Cardiac atrium fibroblast (primary cell): ENCODE results near the gene POLR3F. TPM values are rescaled to one million over a fixed set of nuclear protein-coding genes. Genes with fewer than 3 reads are reported as not detected.

ENCODE experiments used
- total RNA-seq: library from RNA; depleted of rRNA; stranded (reverse); fragments of >200 nt; gene quantifications from 2 replicates; pipeline ENCODE4 v1.2.3, GENCODE V29; 2015

POLR3F gene, protein sequence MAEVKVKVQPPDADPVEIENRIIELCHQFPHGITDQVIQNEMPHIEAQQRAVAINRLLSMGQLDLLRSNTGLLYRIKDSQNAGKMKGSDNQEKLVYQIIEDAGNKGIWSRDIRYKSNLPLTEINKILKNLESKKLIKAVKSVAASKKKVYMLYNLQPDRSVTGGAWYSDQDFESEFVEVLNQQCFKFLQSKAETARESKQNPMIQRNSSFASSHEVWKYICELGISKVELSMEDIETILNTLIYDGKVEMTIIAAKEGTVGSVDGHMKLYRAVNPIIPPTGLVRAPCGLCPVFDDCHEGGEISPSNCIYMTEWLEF
- 4.7 and 10.3 TPM in 2 replicates for total RNA-seq

DNA sequence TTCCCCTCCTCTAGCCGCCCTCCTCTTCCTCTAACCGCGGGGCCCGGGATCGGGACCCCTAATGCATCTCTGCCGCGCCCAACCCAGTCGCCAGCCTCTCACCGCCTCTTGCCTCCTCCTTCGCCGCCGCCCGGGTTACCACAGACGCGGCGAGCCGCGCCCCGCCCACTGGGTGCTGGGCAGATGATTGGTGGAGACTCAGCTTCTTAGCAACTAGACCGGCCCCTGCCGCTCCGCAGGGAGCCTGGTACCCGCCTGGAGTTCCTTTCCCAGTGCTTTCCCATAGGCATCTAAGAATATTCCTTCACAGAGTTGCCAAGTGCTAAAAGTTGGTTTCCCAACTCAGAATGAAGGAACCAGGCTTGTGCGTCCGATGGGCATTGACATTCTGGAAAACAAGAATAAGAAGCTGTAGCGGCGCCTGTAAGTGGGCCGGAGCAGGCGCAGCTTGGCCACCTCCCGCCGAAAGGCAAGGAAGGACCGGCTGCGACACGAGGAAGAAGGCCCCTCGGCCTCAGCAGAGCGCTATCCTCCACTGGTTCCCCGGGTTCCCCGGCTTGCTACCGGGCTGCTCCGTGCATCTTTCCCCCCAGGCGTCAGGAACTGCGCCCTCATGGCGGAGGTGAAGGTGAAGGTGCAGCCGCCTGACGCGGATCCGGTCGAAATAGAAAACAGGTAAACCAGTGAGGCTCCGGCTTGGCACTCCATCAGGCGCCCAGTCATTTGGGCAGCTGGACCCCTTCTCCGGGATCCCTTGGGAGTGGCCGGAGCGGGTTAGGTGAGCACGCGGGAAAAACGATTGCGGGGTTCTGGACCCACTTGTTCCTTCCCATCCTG lies at the start of gene POLR3F, which contains the start of gene DZANK1:
TSS of gene POLR3F (plus strand) at position 497 of the 837 bp plus-strand sequence. CDS start at position 614, 117 bp downstream.
TSS of gene DZANK1 (minus strand) at position 137 of the 837 bp plus-strand sequence. CDS start 1,672 bp downstream, outside the sequence.

DNA sequence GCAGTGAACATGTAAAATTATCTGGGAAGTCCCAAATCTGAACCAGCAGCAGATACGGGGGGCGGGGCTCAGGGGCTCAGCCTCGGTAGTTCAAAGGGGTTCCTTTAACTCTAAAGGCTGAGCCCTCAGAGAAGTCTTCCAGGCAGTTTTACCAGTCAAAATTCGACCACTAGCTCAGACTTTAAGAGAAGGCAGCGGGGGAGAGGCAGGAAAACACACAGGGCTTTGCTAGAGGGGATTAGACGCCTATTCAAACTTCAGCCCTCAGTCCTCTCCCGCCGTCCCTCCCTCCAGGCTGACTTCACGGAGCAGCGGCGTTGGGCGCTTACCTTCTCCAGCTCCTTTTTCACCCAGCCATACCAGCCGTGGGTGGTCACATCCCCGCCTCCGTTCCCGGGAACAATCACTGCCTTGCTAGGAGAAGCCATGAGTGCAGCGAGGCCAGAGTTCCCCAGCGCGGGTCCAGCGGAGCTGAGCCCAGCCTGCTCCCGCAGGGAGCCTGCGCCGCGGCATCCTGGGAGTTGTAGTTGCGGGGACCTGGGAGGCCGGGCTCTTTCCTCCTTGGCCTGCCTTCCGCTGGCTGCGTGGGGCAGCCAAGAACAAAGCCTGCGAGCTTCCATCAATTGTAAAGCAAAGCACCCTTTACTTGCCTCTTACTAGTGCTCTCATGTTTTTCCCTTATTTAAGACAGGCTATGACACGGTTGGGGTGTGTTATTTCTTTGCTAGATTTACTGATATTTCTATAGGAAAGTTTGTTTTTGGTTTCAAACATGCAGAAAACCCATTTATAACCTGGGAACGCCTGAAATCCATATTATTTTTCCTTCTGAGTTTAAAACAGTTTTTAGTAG lies 29.8 kb downstream of the POLR3F start, which contains the start of gene RBBP9:
TSS of gene RBBP9 (minus strand) at position 486 of the 853 bp plus-strand sequence. CDS start at position 428, 58 bp downstream.

DNA sequence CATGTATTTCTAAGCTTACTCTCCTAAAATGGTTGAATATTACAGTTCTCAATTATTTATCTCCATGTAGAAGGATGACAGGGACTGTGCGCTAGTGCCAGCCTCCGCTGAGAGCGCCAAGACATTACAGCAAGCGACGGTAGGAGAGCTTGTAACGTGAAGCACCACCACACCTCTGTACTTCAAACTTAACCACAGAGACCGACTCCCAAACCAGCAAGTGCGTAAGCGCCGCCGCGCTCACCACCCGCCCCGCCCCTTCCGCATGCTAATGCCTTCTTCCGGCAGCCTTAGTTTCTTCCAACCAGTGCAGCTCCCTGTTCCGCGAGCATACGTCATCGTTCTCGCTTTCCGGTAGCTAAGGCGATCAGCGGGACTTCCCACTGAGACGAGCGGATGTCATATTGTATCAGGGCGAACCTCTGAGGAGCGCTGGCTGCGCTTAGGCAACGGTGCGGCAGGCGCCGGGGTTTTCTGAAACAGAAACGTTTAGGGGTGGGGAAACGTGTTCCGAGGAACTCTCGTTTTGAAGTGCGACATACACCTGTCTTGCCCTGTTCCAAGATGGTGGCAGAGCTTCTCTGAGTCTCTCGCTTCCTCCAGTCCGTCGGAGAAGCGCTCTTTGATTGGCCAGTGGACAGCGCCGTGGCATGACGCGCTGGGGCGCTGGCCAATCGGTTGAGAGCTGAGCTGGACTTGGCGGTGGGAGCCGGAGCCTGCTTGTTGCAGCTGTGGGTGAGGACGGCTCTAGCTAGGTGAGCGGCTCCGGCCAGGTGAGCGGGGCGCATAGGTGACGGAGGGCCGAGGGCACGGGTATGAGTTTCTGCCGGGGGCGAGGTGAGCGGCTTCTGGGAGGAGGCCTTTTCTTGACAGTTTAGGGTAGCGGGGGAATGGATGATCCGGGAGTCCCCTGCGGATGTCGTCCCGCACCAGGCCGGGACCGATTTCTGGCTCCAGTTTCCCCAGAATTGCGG lies 40.3 kb downstream of the POLR3F start, which contains the start of gene SEC23B:
TSS of gene SEC23B (plus strand) at position 723 of the 974 bp plus-strand sequence. CDS start 2,896 bp downstream, outside the sequence.

Other genes starting within 250 kb of the POLR3F start
- 20.3 and 28.2 TPM in 2 replicates for gene ZNF133, start 178.9 kb upstream of the POLR3F start, total RNA-seq
- 0.16 and 0.36 TPM in 2 replicates for gene DZANK1, start 360 bp upstream of the POLR3F start, total RNA-seq
- gene RBBP9, start 29.8 kb downstream of the POLR3F start, total RNA-seq: 6.9 and 11.8 TPM in 2 replicates
- 30.1 and 43.9 TPM in 2 replicates for gene SEC23B, start 40.5 kb downstream of the POLR3F start, total RNA-seq
- gene SMIM26, start 100.0 kb downstream of the POLR3F start, total RNA-seq: 49.5 and 71.1 TPM in 2 replicates
- gene DTD1, start 120.7 kb downstream of the POLR3F start, total RNA-seq: 57.5 and 58.3 TPM in 2 replicates